Stimulated activated CD8-positive, alpha-beta memory T cell treated with anti-CD3 and anti-CD28 coated beads, Interleukin-4, amount 100 ng/mL, for 4 hours (primary cell): ENCODE results near the gene KCNH1.

Experiments used
- DNase-seq, 2 donors: peaks; one replicate each; pipeline ENCODE4 v3.0.0-alpha.2; 2020; ENCODE audit warnings: low read depth in 2 of 2, low spot score in 1 of 2

The KCNH1 gene

GRCh38 chr1:210728437-210729149 lies 405.4 kb downstream of the KCNH1 start:
- DNase-seq, result no peak

DNA sequence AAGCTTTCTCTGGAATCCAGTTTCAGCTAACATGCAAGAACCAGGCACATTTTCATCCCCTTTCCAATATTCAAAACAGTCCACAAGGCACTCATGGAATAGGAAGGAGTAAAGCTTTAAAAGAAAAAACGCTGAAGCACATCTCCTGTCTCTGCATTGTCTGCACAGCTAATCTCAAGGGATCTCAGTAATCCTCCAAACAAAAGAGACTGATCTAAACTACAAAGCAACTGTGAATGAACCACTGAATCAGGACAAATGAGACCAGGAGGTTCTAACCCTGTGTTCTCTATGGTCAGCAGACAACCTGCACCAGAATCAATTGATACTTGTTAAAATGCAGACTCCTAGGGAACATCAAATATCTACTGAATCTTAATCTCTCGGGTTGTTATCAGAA lies 406.2 kb downstream of the KCNH1 start:
- no peak for DNase-seq

GRCh38 chr1:210726621-210727020 lies 407.3 kb downstream of the KCNH1 start:
- DNase-seq, result no peak

- DNase-seq, result no peak
These were observed 409.2 kb downstream of the KCNH1 start for GRCh38 chr1:210724768-210725167.

DNA sequence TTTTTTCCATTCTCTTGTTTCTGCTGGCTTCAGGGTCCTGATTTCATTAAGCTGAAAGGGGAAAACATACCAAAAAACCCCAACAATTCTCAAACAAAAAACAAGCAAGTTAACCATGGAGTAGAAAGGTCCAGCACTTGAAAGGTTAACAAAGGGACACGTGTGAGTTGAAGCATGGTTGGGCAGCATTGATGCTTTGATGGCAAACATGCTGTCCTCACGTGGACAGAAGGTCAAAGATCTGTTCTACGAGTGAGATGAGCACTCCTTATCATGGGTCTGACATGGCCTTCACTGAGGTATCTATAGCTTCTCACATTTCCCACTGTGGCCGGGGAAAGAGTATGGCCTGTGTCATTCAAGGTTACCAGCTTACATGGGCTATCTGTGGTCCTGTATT lies 410.3 kb downstream of the KCNH1 start:
- no peak for DNase-seq

- DNase-seq, result no peak
These were observed 411.4 kb downstream of the KCNH1 start for GRCh38 chr1:210722410-210723081.

DNA sequence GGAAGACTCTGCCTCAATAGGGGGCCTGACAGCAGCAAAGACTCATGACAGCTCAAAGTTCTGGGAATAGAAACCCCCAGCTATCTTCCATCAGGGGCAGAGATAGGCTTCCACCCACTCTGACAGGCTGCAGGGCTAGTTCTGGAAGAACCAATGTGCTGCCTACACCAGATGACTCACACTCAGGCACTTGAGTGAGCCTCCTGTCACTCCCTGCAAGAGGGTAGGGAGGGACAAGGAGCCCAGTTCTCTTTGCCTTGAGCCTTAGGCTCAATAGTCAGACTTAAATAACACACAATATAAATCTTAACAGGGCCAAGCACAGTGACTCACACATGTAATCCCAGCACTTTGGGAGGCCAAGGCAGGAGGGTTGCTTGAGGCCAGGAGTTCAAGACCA lies 418.9 kb downstream of the KCNH1 start:
- no peak for DNase-seq

DNA sequence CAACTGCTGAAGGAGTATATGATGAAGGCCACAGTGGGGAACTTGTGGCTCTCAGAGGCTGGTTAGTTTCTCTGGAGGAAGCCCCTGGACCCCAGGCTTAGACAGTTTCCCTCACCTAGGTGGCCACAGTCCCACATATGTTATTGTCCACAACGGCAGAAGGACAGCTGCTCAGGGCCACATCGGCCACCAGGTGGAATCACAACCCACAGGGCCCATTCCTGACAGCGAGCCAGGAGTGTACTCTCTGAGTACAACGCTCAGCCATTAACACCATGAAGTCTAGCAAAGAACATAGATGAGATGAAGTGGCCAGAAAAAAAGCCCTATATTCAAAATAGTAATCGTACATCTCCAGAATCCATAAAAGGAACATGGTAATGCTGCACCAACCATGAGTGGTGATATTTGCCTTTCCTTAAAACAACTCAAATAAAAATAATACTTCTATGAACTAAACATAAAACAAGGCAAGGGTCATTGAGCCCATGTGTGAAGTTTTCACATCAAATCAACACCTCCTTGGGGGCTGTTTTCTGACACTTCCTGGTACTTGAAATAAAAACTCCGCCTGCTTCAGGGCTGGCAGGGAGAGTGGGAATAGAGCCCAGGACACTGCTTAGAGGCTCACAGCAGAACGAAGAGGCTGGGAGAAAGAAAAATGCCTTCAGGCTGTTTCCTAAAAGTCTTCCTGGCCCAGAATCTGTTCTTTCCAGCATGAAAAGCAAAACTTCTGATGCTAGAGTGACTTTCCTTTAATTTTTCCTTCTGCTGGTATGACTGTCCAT lies 421.9 kb downstream of the KCNH1 start:
- DNase-seq, result no peak

DNA sequence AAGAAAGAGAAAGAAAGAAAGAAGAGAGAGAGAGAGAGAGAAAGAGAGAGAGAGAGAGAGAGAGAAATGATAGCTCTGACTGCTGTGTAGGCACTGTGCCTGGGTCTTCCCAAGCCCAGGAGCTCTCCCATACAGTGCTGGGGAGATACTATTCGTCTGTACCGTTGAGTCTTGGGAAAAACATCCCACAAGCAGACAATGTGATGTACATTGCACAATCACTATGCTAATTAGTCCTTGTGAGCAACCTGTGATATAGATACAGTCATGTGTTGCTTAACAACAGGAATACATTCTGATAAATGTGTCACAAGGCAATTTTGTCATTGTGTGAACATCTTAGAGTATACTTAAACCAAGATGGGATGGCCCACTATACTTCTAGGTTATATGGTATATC lies 424.2 kb downstream of the KCNH1 start:
- DNase-seq, result no peak

GRCh38 chr1:210707300-210708240 lies 426.4 kb downstream of the KCNH1 start:
- no peak for DNase-seq

DNA sequence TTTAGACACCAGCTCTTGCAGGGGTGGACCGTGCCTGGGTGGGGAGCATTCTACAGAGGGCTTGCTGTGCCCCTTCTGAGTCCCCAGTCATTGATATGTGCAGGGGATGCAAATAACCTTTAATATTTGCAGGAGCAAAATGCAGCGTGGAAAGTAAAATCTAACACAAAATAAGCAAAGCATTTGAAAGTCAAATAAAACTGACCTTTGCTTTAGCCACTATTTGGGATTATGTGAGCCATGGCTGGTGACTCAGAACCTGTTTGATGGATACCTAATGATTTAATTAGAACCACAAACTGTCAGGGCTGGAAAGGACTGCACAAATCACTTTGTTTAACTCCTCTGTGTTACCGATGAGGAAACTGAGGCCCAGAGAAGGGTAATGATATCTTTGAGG lies 427.7 kb downstream of the KCNH1 start:
- no peak for DNase-seq

- DNase-seq, result no peak
These were observed 428.9 kb downstream of the KCNH1 start for GRCh38 chr1:210705086-210705485.

DNA sequence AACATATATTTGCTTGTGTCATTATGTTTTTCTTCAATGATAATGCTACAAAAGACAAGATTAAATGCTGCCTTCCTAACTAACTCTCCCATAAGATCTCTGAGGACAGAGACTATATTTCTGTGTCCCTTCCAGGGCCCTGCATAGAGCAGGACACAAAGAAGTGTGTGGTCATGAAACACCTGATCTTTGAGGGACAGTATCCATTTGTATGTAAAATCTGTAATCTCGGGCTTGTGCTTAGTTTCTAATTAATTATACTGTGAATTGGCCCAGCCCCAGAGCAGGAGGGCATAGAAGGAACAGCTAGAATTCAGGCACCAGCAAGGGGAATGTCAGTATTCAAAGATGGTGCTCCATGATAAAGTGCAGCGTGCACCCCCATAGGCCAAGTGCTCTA lies 430.4 kb downstream of the KCNH1 start:
- no peak for DNase-seq

DNA sequence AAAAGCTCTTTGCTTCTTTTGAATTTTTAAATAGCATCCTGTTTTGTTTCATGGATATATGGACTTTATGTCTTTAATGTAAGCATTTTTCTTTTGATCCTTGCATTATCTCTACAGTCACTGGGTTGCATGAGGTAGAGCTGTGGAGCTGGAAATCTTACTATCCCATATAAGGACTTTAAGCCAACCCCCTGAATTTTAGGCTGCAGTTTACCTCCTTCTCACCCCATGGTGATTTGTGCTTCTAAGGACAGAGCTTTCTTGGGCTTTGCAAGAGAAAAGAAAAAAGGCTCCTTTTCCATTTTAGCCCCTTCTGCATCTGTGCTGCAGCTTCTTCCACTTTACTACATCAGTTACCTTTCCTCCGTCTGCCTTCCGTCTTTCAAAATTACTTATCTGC lies 431.4 kb downstream of the KCNH1 start:
- no peak for DNase-seq

GRCh38 chr1:210700511-210700910 lies 433.4 kb downstream of the KCNH1 start:
- DNase-seq, result no peak

GRCh38 chr1:210700083-210700482 lies 433.9 kb downstream of the KCNH1 start:
- no peak for DNase-seq

DNA sequence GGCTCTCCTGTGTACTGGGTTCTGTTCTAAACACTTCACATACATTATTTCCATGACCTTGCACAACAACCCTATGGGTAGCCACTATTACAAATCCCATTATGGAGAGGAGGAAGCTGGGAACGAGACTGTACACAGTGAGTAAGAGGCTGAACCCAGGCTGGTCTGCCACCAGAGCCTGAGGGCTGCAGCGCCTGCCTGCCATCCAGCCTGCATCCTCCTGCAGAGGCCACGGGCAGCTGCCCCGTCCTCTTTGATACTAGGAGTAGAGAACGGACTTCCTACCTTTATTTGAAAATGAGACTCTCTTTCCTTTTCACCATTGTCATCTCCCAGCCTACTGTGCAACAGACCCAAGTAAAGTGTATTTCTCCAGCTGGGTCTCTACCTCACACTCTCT lies 435.3 kb downstream of the KCNH1 start:
- DNase-seq, result no peak

DNA sequence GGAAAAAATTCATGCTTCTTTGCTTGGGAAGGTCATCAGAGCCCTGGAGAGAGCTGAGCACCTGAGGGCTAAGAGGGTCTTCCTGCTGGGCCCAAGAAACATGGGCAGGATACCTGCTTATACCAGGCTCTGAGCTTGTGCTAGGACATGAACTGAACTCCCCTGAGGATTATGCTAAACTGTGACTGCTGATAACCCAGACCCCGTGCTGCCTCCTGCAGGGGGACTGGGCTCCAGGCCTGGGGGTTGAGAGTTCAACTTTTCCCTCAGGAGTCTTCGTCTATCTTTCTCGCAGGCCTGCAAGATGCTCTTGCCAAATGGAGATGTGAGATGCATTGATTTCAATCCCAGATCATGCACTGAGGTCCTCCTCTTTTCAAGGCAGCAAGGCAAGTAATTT lies 436.8 kb downstream of the KCNH1 start:
- no peak for DNase-seq

DNA sequence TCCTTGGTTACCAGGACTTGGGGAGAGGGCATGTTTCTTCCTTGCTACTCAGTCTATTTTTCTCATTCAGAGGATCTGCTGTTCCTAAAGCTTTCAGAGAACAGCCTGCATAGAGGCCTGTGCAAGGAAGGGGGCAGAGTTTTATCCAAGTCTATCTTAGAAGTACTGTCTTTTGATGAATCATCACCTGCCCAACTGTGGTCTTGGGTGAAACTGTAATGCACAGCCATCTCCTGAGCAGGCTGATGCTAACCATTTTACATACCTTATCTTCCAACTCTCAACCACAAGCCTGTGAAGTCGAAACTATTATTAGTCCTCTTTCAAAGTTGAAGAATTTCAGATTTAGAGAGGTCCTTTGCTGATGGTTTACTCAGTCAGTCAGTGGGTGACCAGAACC lies 437.2 kb downstream of the KCNH1 start:
- no peak for DNase-seq

- DNase-seq, result no peak
These were observed 438.9 kb downstream of the KCNH1 start for GRCh38 chr1:210695026-210695425.

GRCh38 chr1:210692796-210693195 lies 441.2 kb downstream of the KCNH1 start:
- no peak for DNase-seq
